Thyroid gland (tissue), 4 donors: Measurements from ENCODE around the gene ARX.

Experiments used
- POLR2A ChIP-seq, 2 donors: fragments of 450-650 bp; IDR thresholded peaks; one replicate each; pipeline ENCODE4 v1.6.1; 2017; ENCODE audit warnings: antibody characterized with exemption in 2 of 2, mild to moderate bottlenecking in 2 of 2, moderate library complexity in 1 of 2
- TF ChIP-seq, protein P1 (sequence below), 6 experiments: fragments of 200-600 bp in 3 of 6; fragments of 450-650 bp in 3 of 6; sonication (generic) in 3 of 6; IDR thresholded peaks; one replicate each; pipeline ENCODE4 v1.5.1; 2016 to 2019; ENCODE audit warnings: antibody characterized with exemption in 6 of 6, mild to moderate bottlenecking in 2 of 6, inconsistent platforms in 1 of 6, moderate library complexity in 1 of 6

DNA sequence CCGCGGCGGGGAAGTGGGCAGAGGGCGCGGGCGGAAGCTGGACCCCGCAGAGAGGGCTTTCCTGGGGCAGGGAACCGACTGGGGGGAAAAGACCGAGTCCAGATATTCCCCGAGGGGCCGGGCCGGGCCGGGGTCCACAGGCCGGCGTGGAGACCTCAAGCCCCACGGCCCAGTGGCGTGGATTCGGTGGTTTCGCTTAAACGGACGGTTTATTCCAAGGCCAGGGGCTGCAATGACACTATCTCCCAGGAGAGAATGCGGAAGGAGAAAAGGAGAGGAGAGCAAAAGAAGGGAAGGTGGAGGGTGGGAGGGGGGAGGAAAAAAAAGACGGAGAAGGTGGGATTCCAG lies 10.8 kb downstream of the ARX start:
- TF ChIP-seq, protein P1, sequence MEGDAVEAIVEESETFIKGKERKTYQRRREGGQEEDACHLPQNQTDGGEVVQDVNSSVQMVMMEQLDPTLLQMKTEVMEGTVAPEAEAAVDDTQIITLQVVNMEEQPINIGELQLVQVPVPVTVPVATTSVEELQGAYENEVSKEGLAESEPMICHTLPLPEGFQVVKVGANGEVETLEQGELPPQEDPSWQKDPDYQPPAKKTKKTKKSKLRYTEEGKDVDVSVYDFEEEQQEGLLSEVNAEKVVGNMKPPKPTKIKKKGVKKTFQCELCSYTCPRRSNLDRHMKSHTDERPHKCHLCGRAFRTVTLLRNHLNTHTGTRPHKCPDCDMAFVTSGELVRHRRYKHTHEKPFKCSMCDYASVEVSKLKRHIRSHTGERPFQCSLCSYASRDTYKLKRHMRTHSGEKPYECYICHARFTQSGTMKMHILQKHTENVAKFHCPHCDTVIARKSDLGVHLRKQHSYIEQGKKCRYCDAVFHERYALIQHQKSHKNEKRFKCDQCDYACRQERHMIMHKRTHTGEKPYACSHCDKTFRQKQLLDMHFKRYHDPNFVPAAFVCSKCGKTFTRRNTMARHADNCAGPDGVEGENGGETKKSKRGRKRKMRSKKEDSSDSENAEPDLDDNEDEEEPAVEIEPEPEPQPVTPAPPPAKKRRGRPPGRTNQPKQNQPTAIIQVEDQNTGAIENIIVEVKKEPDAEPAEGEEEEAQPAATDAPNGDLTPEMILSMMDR (IDR thresholded peaks at IDR 0.05) = no peak
- TF ChIP-seq POLR2A (IDR thresholded peaks at IDR 0.05) = no peak
